Kidney (tissue), 14 donors: ENCODE measurements around the gene MAPT. TPM values are rescaled to one million over a fixed set of nuclear protein-coding genes. Genes with fewer than 3 reads are reported as not detected.

ENCODE experiments used
- DNase-seq, 5 donors: peaks; one replicate each; pipeline ENCODE4 v3.0.0-alpha.2; 2013 to 2020
- FAIRE-seq: peaks from 2 replicates; lab custom pipeline; 2012; peaks lifted over from hg19 to GRCh38; lab: Jason Lieb, UNC
- H3K27ac ChIP-seq, 2 donors: one replicate each; pipeline ENCODE4 v1.7.0; 2013; ENCODE audit warnings: low read depth in 2 of 2, low read length in 2 of 2, inconsistent platforms in 1 of 2
- H3K27me3 ChIP-seq: one replicate; pipeline ENCODE4 v1.7.1; 2013; ENCODE audit warnings: low read length, inconsistent platforms; ENCODE audit not compliant: control insufficient read depth, insufficient read depth
- H3K36me3 ChIP-seq, 3 donors: one replicate each; pipeline versions ENCODE4 v1.7.0 to v1.7.1; 2013; ENCODE audit warnings: low read length in 3 of 3, control low read depth in 1 of 3, inconsistent platforms in 1 of 3; ENCODE audit not compliant: insufficient read depth in 3 of 3, control insufficient read depth in 2 of 3
- H3K4me1 ChIP-seq, 3 donors: one replicate each; pipeline versions ENCODE4 v1.7.0 to v1.7.1; 2013; ENCODE audit warnings: low read length in 3 of 3, inconsistent platforms in 1 of 3, low read depth in 1 of 3; ENCODE audit not compliant: control insufficient read depth in 2 of 3, insufficient read depth in 2 of 3
- H3K4me3 ChIP-seq, 3 donors: one replicate each; pipeline versions ENCODE4 v1.7.0 to v1.8.1; 2013; ENCODE audit warnings: low read length in 3 of 3, control low read depth in 1 of 3, inconsistent platforms in 1 of 3
- H3K9ac ChIP-seq, 3 donors: one replicate each; pipeline versions ENCODE4 v1.7.0 to v1.7.1; 2013; ENCODE audit warnings: low read length in 3 of 3, control low read depth in 1 of 3, inconsistent platforms in 1 of 3
- H3K9me3 ChIP-seq, 3 donors: one replicate each; pipeline versions ENCODE4 v1.7.0 to v1.7.1; 2013; ENCODE audit warnings: low read length in 3 of 3, control low read depth in 1 of 3, inconsistent platforms in 1 of 3; ENCODE audit not compliant: control insufficient read depth in 2 of 3, insufficient read depth in 1 of 3
- CTCF ChIP-seq: IDR thresholded peaks from 3 replicates; pipeline ENCODE4 v1.5.1; 2012; ENCODE audit warnings: mild to moderate bottlenecking, moderate library complexity, borderline replicate concordance; ENCODE audit not compliant: insufficient read depth; ENCODE audit errors: extremely low read depth
- intact Hi-C: fragments of 100-400 bp; cut with DNase I; formaldehyde crosslinking; loops from one replicate; pipeline ENCODE4 v1.11.1; 2022
- polyA plus RNA-seq: library from polyadenylated mRNA; stranded (reverse); fragments of 350-450 nt; fragmentation: Illumina TruSeq; extraction: RNeasy Lipid Tissue Mini Kit (QIAGEN cat#74804); gene quantifications from one replicate; pipeline ENCODE4 v1.2.3, GENCODE V29; 2014; ENCODE audit warnings: low read depth, low replicate concordance; ENCODE audit not compliant: insufficient read depth
- total RNA-seq: library from RNA; stranded (reverse); fragmentation: NEBNext Ultra II Directional; extraction: Animal tissue kit (Norgen Biotek cat#: 25700); gene quantifications from one replicate; pipeline ENCODE4 v1.2.1, GENCODE V29; 2021
- donor health status: control.
- donor health status: control.
- donor health status: control.
- donor health status: control.
- donor health status: control.
- donor health status: DM: yes; HTN: yes; CAD: no.
- donor health status: Normal renal cell carcinoma (clear cell type).

Gene MAPT
- total and polyA plus RNA-seq, 2 donors from 2014 or later: 2.9 to 15.4 TPM

GRCh38 chr17:46035112-46035818 is 140.9 kb downstream of the MAPT start:
- Histone ChIP-seq H3K9me3 (no peaks in the 10 kb centered on the region), H3K4me3 (no peak overlapping the region), H3K9ac (no peak overlapping the region), H3K4me1 (no peaks in the 10 kb centered on the region), H3K27ac (no peak overlapping the region), H3K27me3 (no peaks in the 10 kb centered on the region), H3K36me3 (peaks cover 23 to 91% (median 63%) of the 10 kb centered on the region in 3 donors)
- DNase-seq: peak in 1 of 5 donors; percentile 16
- intact Hi-C loops: no loop called here
- TF ChIP-seq CTCF: no peak
- FAIRE-seq: no peak

GRCh38 chr17:46036491-46036890 is 142.1 kb downstream of the MAPT start:
- TF ChIP-seq CTCF: no peak
- Histone ChIP-seq H3K27me3 (no peaks in the 10 kb centered on the region), H3K4me1 (no peaks in the 10 kb centered on the region), H3K9me3 (no peaks in the 10 kb centered on the region), H3K27ac (no peak overlapping the region), H3K36me3 (peaks cover 19 to 78% (median 59%) of the 10 kb centered on the region in 3 donors), H3K9ac (no peak overlapping the region), H3K4me3 (no peak overlapping the region)
- intact Hi-C loops: no loop called here
- FAIRE-seq (no peak), DNase-seq (no peak)

- intact Hi-C loops: no loop called here
- H3K9ac ChIP-seq: no peak overlapping the region
- FAIRE-seq (no peak), DNase-seq (no peak)
- TF ChIP-seq CTCF: no peak
- H3K9me3 ChIP-seq: no peaks in the 10 kb centered on the region
- H3K27me3 ChIP-seq: no peaks in the 10 kb centered on the region
- no peak overlapping the region for H3K4me3 ChIP-seq
- peaks cover 17 to 73% (median 54%) of the 10 kb centered on the region in 3 donors for H3K36me3 ChIP-seq
- H3K27ac ChIP-seq: no peak overlapping the region
- no peaks in the 10 kb centered on the region for H3K4me1 ChIP-seq
Observed at GRCh38 chr17:46037722-46038255, 143.4 kb downstream of the MAPT start.
